Measurements from ENCODE around the gene GOLM1. TPM values are rescaled to one million over a fixed set of nuclear protein-coding genes. Genes with fewer than 3 reads are reported as not detected.

Gene GOLM1
- total and polyA plus RNA-seq, 2 of the 4 experiments (the other 2 are of a cell fraction): 54.8 to 59.2 TPM

GRCh38 chr9:85995097-85995496 lies 104.3 kb downstream of the GOLM1 start:
- Histone ChIP-seq H3K18ac (ENCODE audit: low read depth, low read length) (no peak overlapping the region), H2AFZ (replicated peaks; ENCODE audit: low read length, poor library complexity) (no peak overlapping the region), H2AK9ac (replicated peaks; ENCODE audit: low read depth, low read length, poor library complexity) (no peak overlapping the region), H4K8ac (ENCODE audit: low read depth in 2 of 2, low read length in 2 of 2) (no peak overlapping the region), H3K4me2 (ENCODE audit: low read depth, low read length) (no peak overlapping the region), H2BK120ac (ENCODE audit: low read depth, low read length) (no peak overlapping the region), H2BK15ac (ENCODE audit: low read depth, low read length) (no peak overlapping the region), H2AK5ac (ENCODE audit: low read depth, low read length) (no peak overlapping the region), H3K56ac (ENCODE audit: extremely low read depth, insufficient read depth, low read length) (no peak overlapping the region), H3K9me1 (ENCODE audit: insufficient read depth, low read length) (peaks cover 3% of the 10 kb centered on the region; the same call in 1 of the 2 replicates), H4K20me1 (ENCODE audit: insufficient read depth, low read length) (no peaks in the 10 kb centered on the region), H3K79me1 (ENCODE audit: low read depth in 1 of 2, low read length in 2 of 2) (peaks cover 10 to 12% of the 10 kb centered on the region in 2 experiments), H2BK5ac (ENCODE audit: low read depth, low read length, poor library complexity, severe bottlenecking) (no peak overlapping the region), H3K4ac (ENCODE audit: low read depth, low read length) (no peak overlapping the region), H4K91ac (ENCODE audit: insufficient read depth, low read depth, low read length) (no peak overlapping the region), H3K27ac (ENCODE audit: insufficient read depth, low read length) (no peak overlapping the region), H3K23ac (ENCODE audit: low read depth, low read length) (no peak overlapping the region), H3K14ac (replicated peaks; ENCODE audit: low read depth, low read length) (no peak overlapping the region), H3K4me3 (ENCODE audit: insufficient read depth, low read depth, low read length) (no peak overlapping the region), H3K36me3 (ENCODE audit: control insufficient read depth, insufficient read depth, low read length) (peaks cover 13% of the 10 kb centered on the region), H4K5ac (ENCODE audit: low read depth, low read length) (no peak overlapping the region), H3K9me3 (ENCODE audit: control insufficient read depth, insufficient read depth, low read length) (no peaks in the 10 kb centered on the region), H3K4me1 (ENCODE audit: control insufficient read depth, insufficient read depth, low read length) (no peaks in the 10 kb centered on the region), H2BK20ac (ENCODE audit: low read depth, low read length) (no peak overlapping the region), H3K9ac (ENCODE audit: low read depth, low read length) (no peak overlapping the region), H3K27me3 (ENCODE audit: control insufficient read depth, insufficient read depth, low read length) (no peaks in the 10 kb centered on the region)
- ATAC-seq (ENCODE audit: low read depth): no peak
- dilution Hi-C loops (cut with HindIII; ENCODE audit: low sequenced_read_pairs, unreplicated experiment) (no loop called here), in situ Hi-C loops (cut with MboI; ENCODE audit: low sequenced_read_pairs) (no loop called here), intact Hi-C loops (cut with micrococcal nuclease) (no loop called here)
- ChIA-PET POLR2A (ENCODE audit: unreplicated experiment) (no interaction called here), CTCF (no interaction called here)
- no TSS peak for BruUV-seq (replicated peaks)
- TF ChIP-seq MXI1 (IDR thresholded peaks at IDR 0.05; ENCODE audit: borderline replicate concordance, low read depth, low read length) (no peak), FOS (IDR thresholded peaks at IDR 0.05; ENCODE audit: low read depth, low read length) (no peak), RCOR1 (IDR thresholded peaks at IDR 0.05; ENCODE audit: insufficient replicate concordance, low read length) (no peak)
- no peak for DNase-seq

Data from IMR-90 (cell line).